Common myeloid progenitor, CD34-positive (primary cell): ENCODE measurements around the gene TBC1D22A.

ENCODE experiments used
- CTCF ChIA-PET: fragments of 350-600 bp; sonication (Branson Sonifier 250); formaldehyde crosslinking; loops from one replicate; lab custom pipeline; 2021; ENCODE audit warnings: antibody characterized with exemption; lab: Charles Lee
- POLR2A ChIA-PET: fragments of 350-600 bp; sonication (Branson Sonifier 250); formaldehyde crosslinking; loops from one replicate; lab custom pipeline; 2021; ENCODE audit warnings: antibody characterized with exemption; lab: Charles Lee
- DNase-seq, 3 donors: peaks; one replicate each; pipeline versions ENCODE4 v3.0.0 to v3.0.0-alpha.2; 2013
- H3K27ac ChIP-seq, 2 experiments: 1 replicate in 1 of 2; 2 replicates in 1 of 2; pipeline ENCODE4 v1.7.0; 2013; ENCODE audit warnings: inconsistent platforms in 2 of 2, low read length in 2 of 2, mild to moderate bottlenecking in 2 of 2, low read depth in 1 of 2, moderate library complexity in 1 of 2; ENCODE audit not compliant: severe bottlenecking in 2 of 2, insufficient read depth in 1 of 2, poor library complexity in 1 of 2
- H3K27me3 ChIP-seq, 5 experiments: replicated peaks in 2 of 5; 1 replicate in 3 of 5; 2 replicates in 2 of 5; pipeline versions ENCODE4 v1.6.1 to v1.7.0; 2013; ENCODE audit warnings: low read length in 4 of 5, mild to moderate bottlenecking in 2 of 5, moderate library complexity in 2 of 5, inconsistent platforms in 1 of 5; ENCODE audit not compliant: insufficient read depth in 5 of 5, control insufficient read depth in 4 of 5
- H3K36me3 ChIP-seq, 4 experiments: 1 replicate in 2 of 4; 2 replicates in 2 of 4; pipeline versions ENCODE4 v1.6.1 to v1.7.0; 2013; ENCODE audit warnings: low read length in 3 of 4, control low read depth in 1 of 4, mild to moderate bottlenecking in 1 of 4; ENCODE audit not compliant: control insufficient read depth in 4 of 4, insufficient read depth in 4 of 4
- H3K4me1 ChIP-seq, 4 experiments: 1 replicate in 3 of 4; 2 replicates in 1 of 4; pipeline versions ENCODE4 v1.6.1 to v1.7.1; 2013; ENCODE audit warnings: low read length in 3 of 4, mild to moderate bottlenecking in 3 of 4, control low read depth in 1 of 4, inconsistent platforms in 1 of 4, moderate library complexity in 1 of 4; ENCODE audit not compliant: control insufficient read depth in 4 of 4, insufficient read depth in 4 of 4; ENCODE audit errors: control extremely low read depth in 1 of 4
- H3K4me3 ChIP-seq, 7 experiments: 1 replicate in 4 of 7; 2 replicates in 3 of 7; pipeline versions ENCODE4 v1.5.1 to v1.7.0; 2013; ENCODE audit warnings: mild to moderate bottlenecking in 7 of 7, low read length in 6 of 7, moderate library complexity in 6 of 7, inconsistent platforms in 2 of 7, low read depth in 2 of 7, control low read depth in 1 of 7; ENCODE audit not compliant: insufficient read depth in 4 of 7, control insufficient read depth in 1 of 7; ENCODE audit errors: extremely low read depth in 1 of 7
- H3K9me3 ChIP-seq, 5 experiments: 1 replicate in 4 of 5; 2 replicates in 1 of 5; pipeline versions ENCODE4 v1.6.1 to v1.7.1; 2013; ENCODE audit warnings: low read length in 4 of 5, mild to moderate bottlenecking in 2 of 5, inconsistent platforms in 1 of 5, low read depth in 1 of 5, moderate library complexity in 1 of 5; ENCODE audit not compliant: control insufficient read depth in 4 of 5, insufficient read depth in 2 of 5; ENCODE audit errors: control extremely low read depth in 1 of 5
- WGBS: methylation state at CpG from one replicate; pipeline ENCODE4 v1.1.5; 2013; ENCODE audit not compliant: insufficient coverage; 5-methylcytosine and 5-hydroxymethylcytosine counted together

Gene TBC1D22A

DNA sequence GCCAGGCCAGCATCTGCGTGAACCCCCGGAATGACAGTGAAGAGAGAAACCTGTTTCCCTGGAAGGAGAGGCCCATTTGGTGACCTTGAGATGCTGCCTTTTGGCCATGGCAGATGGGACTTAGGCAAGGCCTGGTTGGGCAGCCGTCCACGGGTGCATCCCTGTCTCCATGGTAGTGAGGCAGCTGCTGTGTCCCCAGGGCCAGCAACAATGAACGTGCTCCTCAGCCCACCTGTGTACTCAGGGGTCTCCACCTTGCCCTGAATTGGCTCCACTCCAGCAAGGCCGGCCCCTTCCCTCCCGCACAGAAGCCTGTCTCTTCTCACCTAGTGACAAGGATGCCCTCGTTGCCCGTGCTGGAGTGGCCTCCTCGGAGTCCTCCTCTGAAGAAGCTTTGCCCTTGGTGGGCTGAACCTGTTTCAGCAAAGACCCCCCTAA lies 441.1 kb downstream of the TBC1D22A start:
- DNase-seq = no peak
- no peak overlapping the region for H3K27ac ChIP-seq
- H3K4me1 ChIP-seq = no peaks in the 10 kb centered on the region
- ChIA-PET POLR2A (no interaction called here), CTCF (no interaction called here)
- 85% methylated on average over 10 of the region's 10 CpGs for WGBS
- no peak overlapping the region for H3K4me3 ChIP-seq
- H3K9me3 ChIP-seq = no peaks in the 10 kb centered on the region
- H3K27me3 ChIP-seq = no peaks in the 10 kb centered on the region
- H3K36me3 ChIP-seq = no peaks in the 10 kb centered on the region

DNA sequence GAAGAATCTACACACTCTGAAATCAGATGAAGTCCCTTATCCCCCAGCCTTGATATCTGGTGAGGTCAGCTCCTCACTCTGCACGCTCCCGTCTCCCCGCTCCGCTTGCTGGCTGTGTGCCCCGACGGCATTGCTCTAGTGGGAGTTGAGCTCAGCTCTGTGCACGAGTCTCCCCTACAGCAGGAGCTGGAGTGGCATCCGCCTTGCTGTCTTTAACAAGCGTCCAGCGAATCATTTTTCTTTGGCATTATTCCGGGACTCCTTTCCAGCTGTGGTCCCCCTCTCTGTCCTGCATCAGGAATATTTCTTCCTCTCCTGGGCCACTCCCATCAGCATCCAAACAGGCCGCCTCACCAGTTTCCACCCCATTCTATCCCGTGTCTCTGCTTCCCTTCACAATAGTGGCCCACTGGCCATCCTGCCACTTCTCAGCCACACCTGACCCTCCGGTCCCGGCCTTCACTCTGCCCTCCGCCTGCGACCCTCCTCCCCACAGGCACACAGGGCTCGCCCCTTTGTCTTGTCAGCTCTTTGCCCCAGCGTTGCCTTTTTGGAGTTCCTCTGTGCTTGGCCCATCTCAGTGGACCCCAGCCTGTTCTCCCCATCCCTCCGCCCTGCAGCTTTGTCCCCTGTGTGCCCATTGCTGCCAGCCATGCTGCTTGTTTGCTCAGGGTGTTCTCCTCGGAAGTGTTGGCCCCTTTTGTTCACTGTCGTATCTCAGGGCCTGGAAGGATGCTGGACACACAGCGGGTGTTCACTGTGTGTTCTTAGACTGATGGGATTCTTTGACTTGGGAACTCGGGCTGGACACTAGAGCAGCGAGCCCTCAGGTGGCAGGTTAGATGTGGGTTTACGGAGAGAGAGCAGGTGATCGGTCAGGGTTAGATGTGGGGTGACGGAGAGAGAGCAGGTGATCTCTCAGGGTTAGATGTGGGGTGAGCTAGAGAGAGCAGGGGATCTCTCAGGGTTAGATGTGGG lies 441.8 kb downstream of the TBC1D22A start:
- Histone ChIP-seq H3K4me3 (no peak overlapping the region), H3K27me3 (no peaks in the 10 kb centered on the region), H3K4me1 (no peaks in the 10 kb centered on the region), H3K9me3 (no peaks in the 10 kb centered on the region), H3K27ac (no peak overlapping the region), H3K36me3 (no peaks in the 10 kb centered on the region)
- POLR2A ChIA-PET = no interaction called here
- CTCF ChIA-PET = no interaction called here
- WGBS = 91% methylated on average over 26 of the region's 28 CpGs
- no peak for DNase-seq

DNA sequence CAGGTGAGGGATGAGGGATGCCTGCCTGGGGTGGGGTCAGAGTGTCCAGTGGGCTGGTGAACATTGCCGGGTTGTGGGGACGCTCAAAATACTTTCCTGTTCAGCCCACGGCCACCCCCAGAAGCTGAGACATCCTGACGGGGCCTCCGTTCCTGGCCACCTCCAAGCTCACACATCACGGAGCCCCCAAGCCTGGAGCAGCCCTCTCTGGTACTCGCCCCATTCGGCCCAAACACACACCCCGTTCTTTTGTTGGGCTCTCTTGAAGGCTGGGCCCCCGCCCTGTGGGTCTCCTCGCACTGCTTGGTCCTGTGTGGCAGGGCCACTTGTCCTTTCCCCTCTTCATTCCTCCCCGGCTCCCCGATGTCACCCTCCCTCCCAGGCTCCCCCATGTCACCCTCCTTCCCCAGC lies 442.6 kb downstream of the TBC1D22A start:
- DNase-seq = no peak
- WGBS = 86% methylated on average over 13 of the region's 13 CpGs
- no peaks in the 10 kb centered on the region for H3K36me3 ChIP-seq
- no peaks in the 10 kb centered on the region for H3K9me3 ChIP-seq
- no peak overlapping the region for H3K27ac ChIP-seq
- H3K4me1 ChIP-seq = no peaks in the 10 kb centered on the region
- ChIA-PET CTCF (no interaction called here), POLR2A (no interaction called here)
- no peak overlapping the region for H3K4me3 ChIP-seq
- no peaks in the 10 kb centered on the region for H3K27me3 ChIP-seq

DNA sequence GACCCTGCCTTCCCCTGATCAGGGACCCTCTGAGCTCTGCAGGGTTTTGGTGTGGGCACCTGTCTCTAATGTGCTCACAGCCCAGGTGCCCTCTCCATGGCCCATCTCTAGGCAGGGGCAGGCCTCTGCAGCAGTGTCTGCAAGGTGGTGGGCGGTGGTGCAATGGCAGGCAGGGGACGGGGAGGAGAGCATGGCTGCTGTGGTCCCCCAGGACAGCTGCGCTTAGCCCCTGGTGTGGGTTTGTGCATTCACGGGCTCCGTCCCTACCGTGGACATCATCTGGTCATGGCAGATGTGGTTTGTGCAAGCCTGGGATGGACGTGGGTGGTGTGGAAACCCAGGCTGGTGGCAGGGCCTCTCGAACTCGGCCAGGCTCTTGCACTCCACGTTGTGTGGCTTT lies 443.1 kb downstream of the TBC1D22A start:
- ChIA-PET POLR2A (no interaction called here), CTCF (no interaction called here)
- Histone ChIP-seq H3K36me3 (no peaks in the 10 kb centered on the region), H3K4me3 (no peak overlapping the region), H3K9me3 (no peaks in the 10 kb centered on the region), H3K27ac (no peak overlapping the region), H3K27me3 (no peaks in the 10 kb centered on the region), H3K4me1 (no peaks in the 10 kb centered on the region)
- DNase-seq = no peak
- 96% methylated on average over 8 of the region's 10 CpGs for WGBS

DNA sequence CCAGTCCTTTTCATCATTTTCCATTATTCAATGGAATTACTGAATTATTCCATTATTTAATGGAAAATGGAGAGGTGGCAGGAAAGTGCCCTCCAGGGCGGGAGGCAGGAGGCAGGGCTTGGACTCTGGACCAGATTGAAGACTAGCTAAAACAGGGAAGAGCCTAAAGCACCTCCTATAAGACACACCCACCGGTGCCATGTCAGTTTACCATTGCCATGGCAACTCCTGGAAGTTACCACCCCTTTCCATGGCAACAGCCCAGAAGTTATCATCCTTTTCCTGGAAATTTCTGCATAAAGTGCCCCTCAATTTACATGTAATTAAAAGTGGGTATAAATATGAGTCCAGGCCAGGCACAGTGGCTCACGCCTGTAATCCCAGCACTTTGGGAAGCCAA lies 443.7 kb downstream of the TBC1D22A start:
- Histone ChIP-seq H3K27ac (no peak overlapping the region), H3K9me3 (no peaks in the 10 kb centered on the region), H3K4me1 (no peaks in the 10 kb centered on the region), H3K36me3 (no peaks in the 10 kb centered on the region), H3K27me3 (no peaks in the 10 kb centered on the region), H3K4me3 (no peak overlapping the region)
- 100% methylated on average over 3 of the region's 3 CpGs for WGBS
- POLR2A ChIA-PET = no interaction called here
- CTCF ChIA-PET = no interaction called here
- no peak for DNase-seq

DNA sequence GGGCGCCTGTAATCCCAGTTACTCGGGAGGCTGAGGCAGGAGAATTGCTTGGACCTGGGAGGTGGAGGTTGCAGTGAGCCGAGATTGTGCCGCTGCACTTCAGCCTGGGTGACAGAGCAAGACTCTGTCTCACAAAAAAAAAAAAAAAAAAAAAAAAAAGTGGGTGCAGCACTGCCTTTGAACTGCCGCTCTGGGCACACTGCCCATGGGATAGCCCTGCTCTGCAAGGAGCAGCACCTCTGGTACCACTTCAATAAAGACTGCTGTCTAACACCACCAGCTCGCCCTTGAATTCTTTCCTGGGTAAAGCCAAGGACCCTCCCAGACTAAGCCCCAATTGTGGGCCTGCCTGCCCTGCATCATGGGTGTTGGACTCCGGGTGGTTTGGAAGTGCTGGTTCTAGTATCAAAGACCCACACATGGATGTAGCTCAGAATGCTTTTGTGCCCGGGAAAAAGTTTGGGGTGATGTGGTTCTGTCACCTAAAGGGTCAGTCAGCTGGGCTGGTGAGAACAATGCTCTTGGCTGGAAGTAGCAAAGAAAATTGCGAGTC lies 444.3 kb downstream of the TBC1D22A start:
- Histone ChIP-seq H3K9me3 (no peaks in the 10 kb centered on the region), H3K4me3 (no peak overlapping the region), H3K4me1 (no peaks in the 10 kb centered on the region), H3K27ac (no peak overlapping the region), H3K36me3 (no peaks in the 10 kb centered on the region), H3K27me3 (no peaks in the 10 kb centered on the region)
- ChIA-PET POLR2A (no interaction called here), CTCF (no interaction called here)
- no peak for DNase-seq
- 98% methylated on average over 5 of the region's 9 CpGs for WGBS

DNA sequence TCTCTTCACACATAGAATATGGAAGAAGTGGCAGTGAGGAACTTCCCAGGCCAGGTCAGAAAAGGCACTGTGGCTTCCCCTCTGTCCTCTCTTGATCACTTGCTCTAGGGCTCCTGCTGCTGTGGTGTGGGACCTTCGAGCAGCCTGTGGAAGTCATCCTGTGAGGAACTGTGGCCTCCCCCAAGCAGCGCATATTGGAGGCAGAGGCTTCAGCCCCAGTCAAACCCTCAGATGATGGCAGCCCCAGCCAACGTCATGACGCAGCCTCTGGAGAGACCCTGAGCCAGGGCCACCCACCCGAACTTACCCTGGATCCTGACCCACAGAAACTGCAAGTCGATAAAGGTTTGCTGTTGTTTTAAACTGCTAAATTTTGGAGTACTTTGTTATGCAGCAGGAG lies 444.9 kb downstream of the TBC1D22A start:
- Histone ChIP-seq H3K9me3 (no peaks in the 10 kb centered on the region), H3K27ac (no peak overlapping the region), H3K4me1 (no peaks in the 10 kb centered on the region), H3K27me3 (no peaks in the 10 kb centered on the region), H3K4me3 (no peak overlapping the region), H3K36me3 (no peaks in the 10 kb centered on the region)
- 96% methylated on average over 4 of the region's 6 CpGs for WGBS
- ChIA-PET POLR2A (no interaction called here), CTCF (no interaction called here)
- DNase-seq = no peak
